HepG2 (cell line): Measurements from ENCODE around the gene DUOXA2.

Source experiments
- CENPBD1 ChIP-seq: sonication (generic); formaldehyde crosslinking; IDR thresholded peaks from 2 replicates; pipeline ENCODE4 v1.8.0; 2022; ENCODE audit warnings: missing genetic modification reagents, low read depth, mild to moderate bottlenecking, borderline replicate concordance
- CTCF ChIP-seq: sonication (generic); formaldehyde crosslinking; IDR thresholded peaks from 2 replicates; pipeline ENCODE4 v1.5.0; 2020; ENCODE audit warnings: mild to moderate bottlenecking, missing genetic modification reagents, moderate library complexity
- PAF1 ChIP-seq: IDR thresholded peaks from 2 replicates; pipeline ENCODE4 v1.6.1; 2016; ENCODE audit warnings: missing genetic modification reagents, missing compliant biosample characterization
- PCBP1 ChIP-seq: fragments of 200-400 bp; formaldehyde crosslinking; IDR thresholded peaks from 2 replicates; pipeline ENCODE4 v1.6.1; 2017; ENCODE audit warnings: mild to moderate bottlenecking, low read depth, low read length, borderline replicate concordance

DNA sequence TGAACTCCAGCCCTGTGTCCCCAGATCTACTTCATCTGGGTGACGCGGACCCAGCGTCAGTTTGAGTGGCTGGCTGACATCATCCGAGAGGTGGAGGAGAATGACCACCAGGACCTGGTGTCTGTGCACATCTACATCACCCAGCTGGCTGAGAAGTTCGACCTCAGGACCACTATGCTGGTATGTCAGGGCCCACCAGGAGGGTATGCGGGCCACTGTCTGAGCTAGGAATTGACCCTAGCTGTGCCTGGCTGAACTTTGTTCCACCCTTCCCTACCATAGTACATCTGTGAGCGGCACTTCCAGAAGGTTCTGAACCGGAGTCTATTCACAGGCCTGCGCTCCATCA lies 49.4 kb downstream of the DUOXA2 start:
- no peak for TF ChIP-seq CENPBD1 (CRISPR knock-in tag)
- no peak for TF ChIP-seq CTCF (CRISPR knock-in tag)
- TF ChIP-seq PCBP1 = no peak
- TF ChIP-seq PAF1 (CRISPR knock-in tag) = no peak
